Measurements from ENCODE around the gene DPEP2NB. TPM values are rescaled to one million over a fixed set of nuclear protein-coding genes. Genes with fewer than 3 reads are reported as not detected.

Gene DPEP2NB
- total RNA-seq = not detected in 2 replicates

GRCh38 chr16:68015681-68016080 lies at the start of gene DPEP2NB:
TSS of gene DPEP2NB (minus strand) at chr16:68015911. CDS start at chr16:68015770, 141 bp downstream.

DNA sequence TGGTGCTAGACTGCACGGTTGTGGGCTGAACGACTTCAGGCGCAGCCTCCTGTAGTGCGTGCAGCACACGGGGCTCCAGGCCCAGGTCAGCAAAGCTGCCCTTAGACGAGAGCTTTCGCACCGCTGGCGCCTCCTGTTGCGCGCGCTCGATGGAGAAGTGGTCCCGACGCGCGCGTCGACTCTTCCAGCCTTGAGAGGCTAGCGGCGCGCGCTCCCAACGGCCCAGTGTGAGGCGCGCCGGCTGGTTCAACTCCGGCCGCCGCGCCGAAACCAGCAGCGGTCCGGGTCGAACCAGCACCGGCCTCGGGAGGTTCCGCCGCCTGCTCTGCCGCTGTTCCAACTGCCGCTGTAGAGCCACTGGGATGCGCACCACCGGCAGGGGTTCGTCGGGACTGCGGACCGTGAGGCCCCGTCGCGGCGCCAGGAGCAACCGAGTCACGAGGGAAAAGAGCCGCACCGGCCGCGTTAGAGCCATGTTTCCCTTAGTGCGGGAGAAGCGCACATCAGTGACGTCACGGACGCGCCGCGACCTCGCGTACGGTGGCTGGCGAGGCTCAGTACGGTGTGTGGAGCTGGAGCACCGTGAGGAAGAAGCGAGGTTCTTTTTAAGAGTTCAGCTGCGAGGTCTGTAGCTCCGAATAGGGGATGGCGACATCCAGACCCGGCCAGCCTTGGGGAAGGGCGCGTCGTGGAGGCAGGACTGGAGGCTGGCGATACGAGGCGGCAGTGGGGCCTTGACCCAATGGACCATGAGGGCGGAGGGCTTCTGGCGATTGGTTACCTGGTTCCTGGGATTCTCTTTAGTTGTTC lies 7.2 kb upstream of the DPEP2NB start, which contains the start of the genes DDX28 and DUS2:
Gene DDX28 (minus strand): TSS at position 505 of the 810 bp plus-strand sequence. CDS start 30 bp downstream, at position 475.
Gene DUS2 (plus strand): TSS at position 557 of the 810 bp plus-strand sequence. CDS start 14,740 bp downstream, outside the sequence.

GRCh38 chr16:67998779-67999688 lies 16.7 kb downstream of the DPEP2NB start, which contains the start of gene DPEP2:
TSS of gene DPEP2 (minus strand) at chr16:67999484. CDS start at chr16:67993212, 6,272 bp downstream.

DNA sequence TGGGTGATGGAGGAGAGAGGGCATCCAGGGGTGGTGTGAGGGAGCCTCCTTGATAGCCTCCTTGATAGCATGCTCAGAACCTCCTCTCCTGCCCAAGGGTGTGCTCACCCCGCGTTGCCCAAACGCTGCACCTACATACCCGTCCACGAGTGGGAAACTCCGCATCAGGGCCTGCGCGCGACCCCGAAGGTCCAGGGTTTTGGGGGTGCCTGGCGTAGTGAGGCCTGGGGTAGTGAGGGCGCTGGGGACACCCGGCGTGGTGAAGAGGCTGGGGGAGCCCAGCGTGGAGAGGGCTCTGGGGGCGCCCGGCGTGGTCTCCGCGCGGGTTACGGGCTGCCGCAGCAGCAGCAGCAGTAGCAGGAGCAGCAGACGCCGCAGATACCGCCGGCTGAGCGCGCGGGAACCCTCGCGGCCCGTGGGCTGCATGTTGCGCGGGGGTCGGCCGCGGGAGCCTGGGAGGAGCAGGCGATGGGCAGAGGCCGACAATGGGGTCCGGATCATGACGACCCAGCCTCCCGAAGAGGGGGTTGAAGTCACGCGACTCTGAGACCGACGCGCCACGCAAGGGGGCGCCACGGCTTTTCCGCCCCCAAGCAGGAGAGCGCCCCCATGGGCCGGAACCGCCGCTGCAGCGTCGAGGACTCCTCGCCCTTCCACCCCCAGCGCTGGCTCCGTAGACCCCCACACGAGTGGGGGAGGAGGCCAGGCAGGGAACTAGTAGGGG lies 35.6 kb downstream of the DPEP2NB start, which contains the start of gene DPEP3:
Gene DPEP3 (minus strand): TSS at position 545 of the 724 bp plus-strand sequence. CDS start 119 bp downstream, at position 426.

DNA sequence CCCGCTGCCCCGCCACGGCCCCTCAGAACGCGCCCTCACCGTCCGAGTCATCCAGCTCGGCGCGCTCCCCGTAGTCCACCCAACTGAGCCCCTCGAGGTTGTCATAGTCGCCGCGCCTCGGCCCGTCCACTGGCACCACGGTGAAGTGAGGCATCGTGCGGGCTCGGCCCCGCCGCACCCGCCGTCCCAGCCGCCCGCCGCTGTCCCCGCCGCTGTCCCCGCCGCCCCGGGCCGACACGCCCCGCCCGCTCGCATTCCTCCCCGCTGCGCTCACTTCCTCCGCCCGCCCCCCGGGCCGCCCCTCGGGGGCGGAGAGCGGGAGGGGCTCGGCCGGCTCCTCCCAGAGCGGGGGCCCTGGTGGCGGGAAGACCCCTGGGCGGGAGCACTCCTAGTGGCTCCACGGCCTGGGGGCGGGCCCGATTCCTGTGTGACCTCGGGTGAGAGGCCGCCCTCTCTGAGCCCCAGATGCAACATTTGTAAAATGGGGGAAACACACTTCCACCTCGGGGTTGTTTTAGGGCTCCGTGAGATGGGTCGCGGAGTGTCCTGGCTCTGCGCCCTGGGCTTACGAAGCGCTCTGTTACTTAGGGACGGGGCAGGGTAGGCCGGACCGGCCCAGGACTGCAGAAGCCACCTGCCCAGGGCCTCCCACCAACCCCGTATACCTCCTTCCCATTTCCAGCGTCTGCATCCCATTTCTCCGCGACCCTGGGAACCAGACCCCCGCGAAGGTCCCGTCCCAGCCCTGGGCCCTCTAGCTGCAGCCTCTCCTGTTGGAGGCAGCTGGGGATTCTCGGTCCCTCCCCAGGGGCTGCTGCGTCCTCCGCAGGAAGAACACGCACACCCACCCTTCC lies 47.1 kb downstream of the DPEP2NB start, which contains the start of gene SLC12A4:
Gene SLC12A4 (minus strand): TSS at position 238 of the 854 bp plus-strand sequence. CDS start 84 bp downstream, at position 154.

Other genes with a start within 250 kb of the DPEP2NB start
- gene RANBP10, start 209.4 kb downstream of the DPEP2NB start, total RNA-seq = 3.2 and 3.4 TPM in 2 replicates
- gene TSNAXIP1, start 209.0 kb downstream of the DPEP2NB start, total RNA-seq = 0.85 TPM in 1 of 2 replicates, not detected in the other
- 33.5 and 58.0 TPM in 2 replicates for gene THAP11, start 173.6 kb downstream of the DPEP2NB start, total RNA-seq
- 120 and 223 TPM in 2 replicates for gene NUTF2, start 169.0 kb downstream of the DPEP2NB start, total RNA-seq
- 8.1 and 19.8 TPM in 2 replicates for gene CENPT, start 168.2 kb downstream of the DPEP2NB start, total RNA-seq
- gene EDC4, start 142.9 kb downstream of the DPEP2NB start, total RNA-seq = 37.9 and 48.0 TPM in 2 replicates
- 1.7 TPM in 1 of 2 replicates, not detected in the other for gene NRN1L, start 131.0 kb downstream of the DPEP2NB start, total RNA-seq
- gene PSKH1, start 122.7 kb downstream of the DPEP2NB start, total RNA-seq = 8.2 and 13.6 TPM in 2 replicates
- 0.24 TPM in 1 of 2 replicates, not detected in the other for gene CTRL, start 84.0 kb downstream of the DPEP2NB start, total RNA-seq
- gene PSMB10, start 79.1 kb downstream of the DPEP2NB start, total RNA-seq = 19.2 and 61.2 TPM in 2 replicates
- gene LCAT, start 71.8 kb downstream of the DPEP2NB start, total RNA-seq = 1.4 and 3.2 TPM in 2 replicates
- 22.2 and 41.4 TPM in 2 replicates for gene SLC12A4, start 47.3 kb downstream of the DPEP2NB start, total RNA-seq
- not detected in 2 replicates for gene DPEP3, start 35.4 kb downstream of the DPEP2NB start, total RNA-seq
- under 0.01 TPM in 1 of 2 replicates, not detected in the other for gene DPEP2, start 16.4 kb downstream of the DPEP2NB start, total RNA-seq
- gene DDX28, start 7.3 kb upstream of the DPEP2NB start, total RNA-seq = 14.3 and 14.5 TPM in 2 replicates
- 17.7 and 19.8 TPM in 2 replicates for gene DUS2, start 7.4 kb upstream of the DPEP2NB start, total RNA-seq
- gene NFATC3, start 69.5 kb upstream of the DPEP2NB start, total RNA-seq = 4.6 and 11.7 TPM in 2 replicates
- 27.5 and 45.6 TPM in 2 replicates for gene ESRP2, start 220.2 kb upstream of the DPEP2NB start, total RNA-seq
- 10.2 and 10.6 TPM in 2 replicates for gene PLA2G15, start 229.5 kb upstream of the DPEP2NB start, total RNA-seq
- 8.4 and 10.4 TPM in 2 replicates for gene SLC7A6, start 248.6 kb upstream of the DPEP2NB start, total RNA-seq

Data from tracheal epithelial cell (primary cell).